ENCODE results near the gene GRHPR.

DNA sequence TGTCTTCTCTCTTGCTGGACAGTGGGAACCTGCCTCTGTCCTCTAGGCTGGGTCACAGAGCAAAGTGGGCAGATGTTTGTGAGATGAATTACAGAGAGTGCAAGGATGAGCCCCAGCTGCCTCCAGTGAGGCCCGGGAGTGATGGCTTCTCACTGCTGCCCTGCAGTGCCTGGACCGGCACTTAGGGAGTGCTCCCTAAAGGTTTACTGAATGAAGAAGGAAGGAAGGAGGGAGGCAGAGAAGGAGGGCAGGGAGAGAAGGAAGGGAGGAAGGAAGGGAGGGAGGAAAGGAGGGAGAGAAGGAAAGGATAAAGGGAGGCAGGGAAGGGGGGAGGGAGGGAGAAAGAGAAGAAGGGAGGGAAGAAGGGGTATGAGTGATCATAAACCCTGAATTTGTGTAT, 42.7 kb upstream of the GRHPR start:
- TF ChIP-seq, protein P1, sequence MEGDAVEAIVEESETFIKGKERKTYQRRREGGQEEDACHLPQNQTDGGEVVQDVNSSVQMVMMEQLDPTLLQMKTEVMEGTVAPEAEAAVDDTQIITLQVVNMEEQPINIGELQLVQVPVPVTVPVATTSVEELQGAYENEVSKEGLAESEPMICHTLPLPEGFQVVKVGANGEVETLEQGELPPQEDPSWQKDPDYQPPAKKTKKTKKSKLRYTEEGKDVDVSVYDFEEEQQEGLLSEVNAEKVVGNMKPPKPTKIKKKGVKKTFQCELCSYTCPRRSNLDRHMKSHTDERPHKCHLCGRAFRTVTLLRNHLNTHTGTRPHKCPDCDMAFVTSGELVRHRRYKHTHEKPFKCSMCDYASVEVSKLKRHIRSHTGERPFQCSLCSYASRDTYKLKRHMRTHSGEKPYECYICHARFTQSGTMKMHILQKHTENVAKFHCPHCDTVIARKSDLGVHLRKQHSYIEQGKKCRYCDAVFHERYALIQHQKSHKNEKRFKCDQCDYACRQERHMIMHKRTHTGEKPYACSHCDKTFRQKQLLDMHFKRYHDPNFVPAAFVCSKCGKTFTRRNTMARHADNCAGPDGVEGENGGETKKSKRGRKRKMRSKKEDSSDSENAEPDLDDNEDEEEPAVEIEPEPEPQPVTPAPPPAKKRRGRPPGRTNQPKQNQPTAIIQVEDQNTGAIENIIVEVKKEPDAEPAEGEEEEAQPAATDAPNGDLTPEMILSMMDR (IDR thresholded peaks at IDR 0.05; ENCODE audit: insufficient read depth, low read length) = no peak
- no peak for TF ChIP-seq GABPA (IDR thresholded peaks at IDR 0.05; ENCODE audit: low read depth)

Data from HL-60 (cell line).